Choroid plexus epithelial cell (primary cell): ENCODE data around the gene EXD3.

Source experiments
- DNase-seq: peaks from one replicate; pipeline ENCODE4 v3.0.0-alpha.2; 2010; ENCODE audit warnings: low read depth
- H3K4me3 ChIP-seq: 2 replicates; pipeline ENCODE4 v1.5.1; 2011; ENCODE audit warnings: low read depth, mild to moderate bottlenecking, control low read depth, low read length, moderate library complexity
- TF ChIP-seq, protein P1 (sequence below): conservative IDR thresholded peaks from 2 replicates; pipeline ENCODE4 v1.5.1; 2011; ENCODE audit warnings: low read depth, mild to moderate bottlenecking, control low read depth, inconsistent platforms, low read length, moderate library complexity

Gene EXD3

DNA sequence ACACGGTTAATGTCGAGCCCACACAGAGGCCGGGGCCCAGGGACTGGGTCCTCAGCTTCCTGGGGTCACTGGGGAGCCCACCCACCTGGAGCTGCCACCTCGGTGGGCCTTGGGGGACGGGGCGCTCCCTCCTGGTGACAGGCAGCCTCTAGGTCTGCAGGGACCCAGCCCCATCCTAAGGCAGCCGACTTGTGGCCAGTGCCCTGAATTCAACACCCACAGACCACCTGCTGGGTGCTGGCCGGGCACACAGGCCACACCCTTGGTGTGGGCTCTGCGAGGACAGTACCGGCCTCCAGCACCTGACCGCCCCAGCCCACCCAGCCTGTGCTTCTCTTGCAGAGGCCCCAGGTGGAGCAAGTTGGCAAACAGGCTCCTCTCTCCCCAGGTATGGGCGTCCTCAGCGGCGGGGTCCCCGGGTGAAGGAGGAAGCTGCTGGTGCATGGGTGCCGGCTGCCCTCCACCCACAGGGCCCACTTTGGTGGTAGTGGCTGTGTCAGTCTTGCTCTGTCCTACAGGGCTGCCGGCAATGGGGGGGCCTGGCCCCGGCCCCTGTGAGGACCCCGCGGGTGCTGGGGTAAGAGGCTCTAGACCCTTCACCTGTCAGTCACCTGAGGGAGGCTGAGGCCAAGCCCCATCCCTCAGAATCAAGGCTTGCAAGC, 9.9 kb upstream of the EXD3 start:
- no peak overlapping the region for H3K4me3 ChIP-seq
- TF ChIP-seq, protein P1, sequence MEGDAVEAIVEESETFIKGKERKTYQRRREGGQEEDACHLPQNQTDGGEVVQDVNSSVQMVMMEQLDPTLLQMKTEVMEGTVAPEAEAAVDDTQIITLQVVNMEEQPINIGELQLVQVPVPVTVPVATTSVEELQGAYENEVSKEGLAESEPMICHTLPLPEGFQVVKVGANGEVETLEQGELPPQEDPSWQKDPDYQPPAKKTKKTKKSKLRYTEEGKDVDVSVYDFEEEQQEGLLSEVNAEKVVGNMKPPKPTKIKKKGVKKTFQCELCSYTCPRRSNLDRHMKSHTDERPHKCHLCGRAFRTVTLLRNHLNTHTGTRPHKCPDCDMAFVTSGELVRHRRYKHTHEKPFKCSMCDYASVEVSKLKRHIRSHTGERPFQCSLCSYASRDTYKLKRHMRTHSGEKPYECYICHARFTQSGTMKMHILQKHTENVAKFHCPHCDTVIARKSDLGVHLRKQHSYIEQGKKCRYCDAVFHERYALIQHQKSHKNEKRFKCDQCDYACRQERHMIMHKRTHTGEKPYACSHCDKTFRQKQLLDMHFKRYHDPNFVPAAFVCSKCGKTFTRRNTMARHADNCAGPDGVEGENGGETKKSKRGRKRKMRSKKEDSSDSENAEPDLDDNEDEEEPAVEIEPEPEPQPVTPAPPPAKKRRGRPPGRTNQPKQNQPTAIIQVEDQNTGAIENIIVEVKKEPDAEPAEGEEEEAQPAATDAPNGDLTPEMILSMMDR, result no peak
- no peak for DNase-seq

DNA sequence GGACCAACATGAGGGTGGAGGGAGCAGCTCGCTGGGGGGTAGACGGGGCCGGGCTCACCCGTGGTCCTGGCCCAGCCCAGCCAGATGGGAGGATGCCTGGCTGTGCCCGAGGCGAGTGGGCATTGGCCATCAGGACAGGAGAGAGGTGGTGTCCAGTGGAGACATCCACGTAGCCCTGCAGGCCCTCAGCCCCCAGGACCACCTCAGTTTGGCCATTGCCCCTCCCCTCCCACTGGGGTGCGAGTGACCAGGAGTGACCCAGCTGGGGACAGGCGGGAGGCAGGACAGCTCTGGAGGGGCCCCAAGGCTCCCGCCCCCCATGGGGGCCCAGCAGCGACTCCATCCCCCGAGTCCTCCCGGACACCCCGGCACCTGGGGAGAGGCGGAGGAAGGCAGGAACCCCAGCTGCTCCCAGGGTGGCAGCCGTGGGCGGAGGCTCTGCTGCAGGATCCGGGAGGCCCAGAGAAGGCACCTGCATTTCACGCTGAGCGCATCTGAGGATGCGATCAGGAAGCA, 8.5 kb upstream of the EXD3 start:
- TF ChIP-seq, protein P1, result no peak
- no peak overlapping the region for H3K4me3 ChIP-seq
- DNase-seq, result no peak

DNA sequence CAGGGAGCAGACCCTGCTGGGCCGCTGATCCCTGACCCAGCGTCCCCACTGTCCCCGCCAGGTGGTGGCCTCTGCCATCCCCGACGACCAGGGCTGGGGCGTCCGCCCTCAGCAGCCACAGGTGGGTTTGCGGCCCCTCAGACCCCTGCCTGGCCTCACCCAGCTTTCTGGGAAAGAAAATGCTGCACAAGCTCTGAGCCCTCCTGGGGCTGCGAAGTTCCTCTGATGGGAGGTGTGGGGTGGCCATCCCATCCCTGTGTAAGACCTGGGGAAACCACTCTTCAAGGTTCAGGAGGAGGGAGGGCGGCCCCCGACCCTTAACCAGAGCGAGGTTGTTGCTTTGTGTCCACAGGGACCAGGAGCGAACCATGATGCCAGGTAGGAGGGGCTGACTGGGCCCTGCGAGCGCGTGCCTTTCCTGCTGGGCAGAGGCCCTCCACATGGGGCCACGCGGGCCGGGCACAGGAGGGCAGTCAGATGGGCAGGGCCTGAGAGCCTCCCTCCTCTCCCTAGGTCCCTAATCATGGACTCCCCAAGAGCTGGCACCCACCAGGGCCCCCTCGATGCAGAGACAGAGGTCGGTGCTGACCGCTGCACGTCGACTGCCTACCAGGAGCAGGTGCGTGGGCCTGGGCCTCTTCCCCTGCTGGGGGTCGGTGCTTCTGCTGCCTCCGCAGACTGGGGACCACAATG, 7.9 kb upstream of the EXD3 start:
- DNase-seq, result no peak
- TF ChIP-seq, protein P1, result no peak
- H3K4me3 ChIP-seq, result no peak overlapping the region

DNA sequence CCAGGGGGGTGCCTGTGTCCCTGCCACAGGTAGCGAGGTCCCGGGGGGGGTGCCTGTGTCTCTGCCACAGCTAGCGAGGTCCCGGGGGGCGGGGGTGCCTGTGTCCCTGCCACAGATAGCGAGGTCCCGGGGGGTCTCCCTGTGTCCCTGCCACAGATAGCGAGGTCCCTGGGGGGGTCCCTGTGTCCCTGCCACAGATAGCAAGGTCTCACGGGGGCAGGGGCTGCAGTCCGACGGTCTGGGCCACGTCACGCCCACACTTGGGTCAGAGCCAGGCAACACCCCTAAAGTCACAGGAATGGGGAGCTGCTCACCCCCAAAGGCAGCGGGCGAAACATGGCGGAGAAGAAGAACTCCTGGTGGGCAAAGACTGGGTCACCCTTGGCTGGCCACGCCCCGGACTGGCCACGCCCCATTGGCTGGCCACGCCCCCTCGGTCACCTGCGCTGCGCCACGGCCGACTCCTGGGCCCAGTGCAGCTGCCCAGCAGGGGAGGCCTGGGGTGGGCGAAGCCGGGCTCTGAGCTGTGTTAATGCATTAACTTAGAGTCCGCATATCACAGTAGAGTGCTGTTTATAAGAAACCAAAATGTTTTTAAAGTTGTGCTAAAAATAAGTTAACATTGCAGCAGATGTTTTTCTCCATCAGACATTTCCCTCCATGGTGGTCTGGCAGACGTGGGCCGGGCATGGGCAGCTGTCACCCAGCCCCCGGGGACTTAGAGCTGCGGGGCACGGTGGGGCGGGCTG, 7.2 kb upstream of the EXD3 start:
- DNase-seq, result no peak
- H3K4me3 ChIP-seq, result no peak overlapping the region
- TF ChIP-seq, protein P1, result no peak

DNA sequence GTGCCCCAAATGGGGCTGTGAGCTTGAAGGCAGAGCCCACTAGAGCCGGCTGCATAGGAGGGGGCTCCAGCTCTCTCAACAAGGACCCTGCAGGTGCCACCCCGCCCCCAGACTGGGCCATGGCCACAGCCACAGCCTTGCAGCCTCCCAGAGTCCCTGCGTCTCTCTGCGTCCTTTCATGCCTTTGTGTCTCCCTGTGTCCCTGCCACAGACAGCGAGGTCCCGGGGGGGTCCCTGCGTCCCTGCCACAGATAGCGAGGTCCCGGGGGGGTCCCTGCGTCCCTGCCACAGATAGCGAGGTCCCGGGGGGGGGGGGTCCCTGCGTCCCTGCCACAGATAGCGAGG, 6.6 kb upstream of the EXD3 start:
- no peak for DNase-seq
- TF ChIP-seq, protein P1, result no peak
- no peak overlapping the region for H3K4me3 ChIP-seq

DNA sequence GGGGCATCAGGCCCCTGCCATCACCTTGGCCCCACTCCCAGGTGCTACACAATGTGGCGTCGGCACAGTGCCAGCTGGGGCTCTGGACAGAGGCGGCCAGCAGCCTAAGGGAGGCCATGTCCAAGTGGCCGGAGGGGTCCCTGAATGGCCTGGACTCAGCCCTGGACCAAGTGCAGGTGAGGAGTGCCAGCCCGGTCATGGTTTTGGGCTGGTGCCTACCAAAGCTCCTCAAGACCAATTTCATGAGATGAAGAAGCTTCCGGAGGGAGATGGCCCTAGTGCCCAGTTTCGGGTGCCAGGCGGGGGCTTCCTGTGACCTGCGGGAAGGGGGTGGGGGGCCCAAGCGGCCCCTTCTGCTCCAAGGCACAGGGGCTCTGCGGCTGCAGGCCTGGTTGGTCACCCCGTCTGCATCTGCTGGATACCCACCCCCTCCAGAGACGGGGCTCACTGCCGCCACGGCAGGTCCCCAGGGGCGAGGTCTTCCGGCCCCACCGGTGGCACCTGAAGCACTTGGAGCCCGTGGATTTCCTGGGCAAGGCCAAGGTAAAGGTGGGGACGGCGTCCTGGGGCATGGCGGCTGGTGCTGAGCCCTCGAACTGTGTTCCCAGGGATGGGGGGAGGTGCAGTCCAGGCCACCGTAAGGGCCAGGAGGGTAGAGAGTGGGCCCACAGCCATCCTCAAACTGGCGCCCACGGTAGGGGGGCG, 6.0 kb upstream of the EXD3 start:
- H3K4me3 ChIP-seq, result no peak overlapping the region
- TF ChIP-seq, protein P1, result no peak
- DNase-seq, result no peak
